HepG2 (cell line): ENCODE results near the gene CNIH4. TPM values are rescaled to one million over a fixed set of nuclear protein-coding genes. Genes with fewer than 3 reads are reported as not detected.
A peak's percentile ranks its signal among the peaks of the same experiment; 100 is the strongest.

ENCODE experiments used
- ATAC-seq: fragments of 200-7000 bp; cut with Tn5 transposase; 3 replicates; pipeline ENCODE4 v1.9.1; 2020; ENCODE audit warnings: mild to moderate bottlenecking, moderate library complexity
- BruUV-seq: library from RNA; stranded (reverse); fragments of 400-500 nt; replicated peaks from 2 replicates; lab custom pipeline; 2021; lab: Mats Ljungman, UMichigan
- CTCF ChIA-PET: fragments of 300-600 bp; formaldehyde crosslinking; extraction: SDS; loops from one replicate; lab custom pipeline; 2021; ENCODE audit warnings: low total read pairs, inconsistent platforms, low intra/inter-chr PET ratio; lab: Yijun Ruan, JAX
- POLR2A ChIA-PET: fragments of 350-600 bp; sonication (Branson Sonifier 250); formaldehyde crosslinking; loops from one replicate; lab custom pipeline; 2020; ENCODE audit warnings: antibody characterized with exemption, inconsistent platforms; lab: Yijun Ruan, JAX
- DNase-seq: peaks from one replicate; pipeline ENCODE4 v3.0.0-alpha.2; 2015; ENCODE audit warnings: low spot score
- FAIRE-seq: peaks from 3 replicates; lab custom pipeline; 2011; peaks lifted over from hg19 to GRCh38; lab: Jason Lieb, UNC
- H2AFZ ChIP-seq: one replicate; pipeline ENCODE4 v1.6.1; 2011; ENCODE audit warnings: low read length, inconsistent platforms
- H3K27ac ChIP-seq: fragments of 300-600 bp; 3 replicates; pipeline ENCODE4 v1.8.0; 2011; ENCODE audit warnings: mixed run types, mild to moderate bottlenecking, mixed read lengths, low read length, inconsistent platforms; ENCODE audit not compliant: insufficient read depth; ENCODE audit errors: extremely low read length
- H3K27me3 ChIP-seq, 2 experiments: fragments of 200-600 bp in 1 of 2; 2 replicates in 1 of 2; 3 replicates in 1 of 2; pipeline versions ENCODE4 v1.6.0 to v1.8.0; 2011; ENCODE audit warnings: low read length in 2 of 2, mild to moderate bottlenecking in 2 of 2, moderate library complexity in 2 of 2, inconsistent platforms in 1 of 2; ENCODE audit not compliant: insufficient read depth in 2 of 2, control insufficient read depth in 1 of 2
- H3K36me3 ChIP-seq, 2 experiments: fragments of 200-600 bp in 1 of 2; replicated peaks in 1 of 2; 2 replicates in 1 of 2; 3 replicates in 1 of 2; pipeline versions ENCODE4 v1.5.1 to v1.8.0; 2011; ENCODE audit warnings: low read length in 2 of 2, inconsistent platforms in 1 of 2; ENCODE audit not compliant: insufficient read depth in 2 of 2, control insufficient read depth in 1 of 2
- H3K4me1 ChIP-seq: 2 replicates; pipeline ENCODE4 v1.5.1; 2012; ENCODE audit warnings: low read length, inconsistent platforms; ENCODE audit not compliant: insufficient read depth
- H3K4me2 ChIP-seq: 2 replicates; pipeline ENCODE4 v1.6.0; 2011; ENCODE audit warnings: low read depth, low read length, inconsistent platforms
- H3K4me3 ChIP-seq, 3 experiments: fragments of 200-600 bp in 1 of 3; sonication (generic), shearing (Covaris generic) in 1 of 3; replicated peaks in 1 of 3; 2 replicates each; pipeline ENCODE4 v1.5.1; 2011 to 2016; ENCODE audit warnings: low read length in 3 of 3, inconsistent platforms in 2 of 3, low read depth in 2 of 3, mild to moderate bottlenecking in 2 of 3, control low read depth in 1 of 3, mixed read lengths in 1 of 3; ENCODE audit not compliant: insufficient read depth in 1 of 3
- H3K79me2 ChIP-seq: one replicate; pipeline ENCODE4 v1.6.1; 2011; ENCODE audit warnings: low read length, inconsistent platforms; ENCODE audit not compliant: insufficient read depth
- H3K9ac ChIP-seq: 2 replicates; pipeline ENCODE4 v1.6.0; 2011; ENCODE audit warnings: mild to moderate bottlenecking, low read depth, low read length, inconsistent platforms; ENCODE audit not compliant: insufficient read depth
- H3K9me3 ChIP-seq: 2 replicates; pipeline ENCODE4 v1.5.1; 2012; ENCODE audit warnings: mild to moderate bottlenecking, low read length
- H4K20me1 ChIP-seq: 2 replicates; pipeline ENCODE4 v1.6.0; 2011; ENCODE audit warnings: inconsistent platforms, mild to moderate bottlenecking, low read length, moderate library complexity; ENCODE audit not compliant: insufficient read depth
- MAFF ChIP-seq: IDR thresholded peaks from 2 replicates; pipeline ENCODE4 v1.6.1; 2011; ENCODE audit warnings: low read depth, low read length, improper control_type of control experiment
- MAFK ChIP-seq, 2 experiments: IDR thresholded peaks in 1 of 2; conservative IDR thresholded peaks in 1 of 2; 2 replicates each; pipeline ENCODE4 v1.6.1; 2011; ENCODE audit warnings: improper control_type of control experiment in 2 of 2, low read length in 2 of 2
- ZBTB39 ChIP-seq: sonication (generic); formaldehyde crosslinking; IDR thresholded peaks from 2 replicates; pipeline ENCODE4 v1.5.0; 2020; ENCODE audit warnings: missing genetic modification reagents
- ZNF468 ChIP-seq: sonication (generic); formaldehyde crosslinking; IDR thresholded peaks from 2 replicates; pipeline ENCODE4 v1.8.0; 2022; ENCODE audit warnings: mild to moderate bottlenecking, moderate library complexity, missing genetic modification reagents
- ZNF614 ChIP-seq: IDR thresholded peaks from 2 replicates; pipeline ENCODE4 v1.6.1; 2018; ENCODE audit warnings: missing biosample characterization, missing genetic modification reagents, inconsistent platforms, borderline replicate concordance
- ZNF775 ChIP-seq: sonication (generic); formaldehyde crosslinking; IDR thresholded peaks from 2 replicates; pipeline ENCODE4 v1.4.0; 2020; ENCODE audit warnings: missing genetic modification reagents, mild to moderate bottlenecking, moderate library complexity, borderline replicate concordance
- WGBS: methylation state at CpG from one replicate; pipeline ENCODE4 v1.1.6; 2017; ENCODE audit warnings: low lambda C conversion rate; 5-methylcytosine and 5-hydroxymethylcytosine counted together
- in situ Hi-C: cut with HindIII; loops from 2 replicates; pipeline ENCODE4 v1.10.0; 2017; ENCODE audit warnings: low pct_unique_long_range_greater_than_20kb; ENCODE audit not compliant: extremely low pct_ligation_motif_present
- intact Hi-C: fragments of 100-400 bp; cut with micrococcal nuclease; formaldehyde crosslinking; loops from one replicate; pipeline ENCODE4 v1.10.0; 2022; ENCODE audit not compliant: unreplicated experiment
- polyA plus RNA-seq, 8 experiments: library from polyadenylated mRNA; depleted of rRNA in 3 of 8; stranded (reverse) in 7 of 8; unstranded in 1 of 8; fragments of >200 nt; fragmentation: Illumina TruSeq in 4 of 8; extraction: Trizol in 4 of 8; gene quantifications; 2 replicates each; pipeline versions ENCODE4 v1.2.1 to v1.2.3, GENCODE V29; 2011 to 2016; ENCODE audit warnings: low read depth in 4 of 8, missing spikeins in 1 of 8, mixed read lengths in 1 of 8; ENCODE audit not compliant: insufficient read depth in 1 of 8
- total RNA-seq, 5 experiments: library from RNA; depleted of rRNA; stranded (reverse); fragments of >200 nt; fragmentation: Illumina TruSeq; extraction: Trizol; gene quantifications; 2 replicates each; pipeline ENCODE4 v1.2.3, GENCODE V29; 2016; ENCODE audit warnings: low read depth in 1 of 5

Gene CNIH4
- total and polyA plus RNA-seq, 2 of the 13 experiments (the other 11 are each of a cell fraction or from before 2014, with no cell fraction given): 51.8 to 52.9 TPM

GRCh38 chr1:224328644-224329043 is 28.0 kb upstream of the CNIH4 start:
- DNase-seq: no peak
- in situ Hi-C loops (no loop called here), intact Hi-C loops (loop anchor here (10.0 kb wide), 1 partner anchor 64 kb away; no protein-coding TSS in a partner anchor)
- H3K4me2 ChIP-seq: peak overlapping the region; percentile 80
- H3K4me3 ChIP-seq: peak overlapping the region; percentile 76 to 94 (median 81)
- POLR2A ChIA-PET: no interaction called here
- no peaks in the 10 kb centered on the region; a peak in 1 of 5 replicates for H3K27me3 ChIP-seq
- no peak overlapping the region for H3K27ac ChIP-seq
- no peaks in the 10 kb centered on the region for H3K9me3 ChIP-seq
- peaks cover 15% of the 10 kb centered on the region for H3K4me1 ChIP-seq
- no TSS peak for BruUV-seq
- no peaks in the 10 kb centered on the region; a peak in 1 of 5 replicates for H3K36me3 ChIP-seq
- H3K9ac ChIP-seq: peak overlapping the region; percentile 91; the same call in 1 of the 2 replicates
- TF ChIP-seq ZBTB39 (no peak), MAFF (peak; percentile 34; the same call in 1 of the 2 replicates), MAFK (conservative IDR thresholded peaks at IDR 0.05 in 1 of 2, IDR thresholded peaks at IDR 0.05 in 1 of 2; ENCODE audit: low read length in 2 of 2) (peak; percentile 54 to 77; a peak in 3 of 4 replicates)
- CTCF ChIA-PET: no interaction called here
- FAIRE-seq: no peak
- WGBS: 57% methylated on average over 6 of the region's 6 CpGs
- H4K20me1 ChIP-seq: no peaks in the 10 kb centered on the region
- H2AFZ ChIP-seq: no peak overlapping the region
- no peak for ATAC-seq
- H3K79me2 ChIP-seq: peaks cover 38% of the 10 kb centered on the region

GRCh38 chr1:224329484-224329841 is 27.2 kb upstream of the CNIH4 start:
- FAIRE-seq (no peak), DNase-seq (no peak), ATAC-seq (no peak)
- H4K20me1 ChIP-seq: no peaks in the 10 kb centered on the region
- CTCF ChIA-PET: no interaction called here
- H3K27ac ChIP-seq: peak overlapping the region; percentile 93
- in situ Hi-C loops: no loop called here
- TSS peak; percentile 77 for BruUV-seq
- intact Hi-C loops: loop anchor here (10.0 kb wide), 1 partner anchor 65 kb away; no protein-coding TSS in a partner anchor
- H3K4me3 ChIP-seq: peak overlapping the region; percentile 76 to 94 (median 81)
- TF ChIP-seq ZNF775 (CRISPR knock-in tag): 0 out of 2 replicates have a peak, but pooled peaks have one; percentile 32
- TF ChIP-seq ZNF468 (CRISPR knock-in tag): no peak
- TF ChIP-seq ZNF614: no peak
- 1% methylated on average over 7 of the region's 7 CpGs for WGBS
- POLR2A ChIA-PET: interaction anchor here (0.9 to 1.4 kb wide), 3 partner anchors 9 to 124 kb away, joined by 5 to 9 read pairs (median 5); no protein-coding TSS in a partner anchor
- H3K4me2 ChIP-seq: peak overlapping the region; percentile 80
- H3K4me1 ChIP-seq: peaks cover 15% of the 10 kb centered on the region
- H3K27me3 ChIP-seq: no peaks in the 10 kb centered on the region; a peak in 1 of 5 replicates
- no peaks in the 10 kb centered on the region; a peak in 1 of 5 replicates for H3K36me3 ChIP-seq
- H2AFZ ChIP-seq: no peak overlapping the region
- H3K79me2 ChIP-seq: peaks cover 38% of the 10 kb centered on the region
- peak overlapping the region; percentile 91 for H3K9ac ChIP-seq
- H3K9me3 ChIP-seq: no peaks in the 10 kb centered on the region
